Panc1 (cell line): ENCODE data around the gene CA9. TPM values are rescaled to one million over a fixed set of nuclear protein-coding genes. Genes with fewer than 3 reads are reported as not detected.

Experiments
- ATAC-seq: fragments of 200-7000 bp; cut with Tn5 transposase; 2 replicates; pipeline ENCODE4 v1.9.1; 2020; ENCODE audit warnings: mild to moderate bottlenecking, moderate library complexity
- BruUV-seq: library from RNA; stranded (reverse); fragments of 400-500 nt; replicated peaks from 2 replicates; lab custom pipeline; 2021; lab: Mats Ljungman, UMichigan
- CTCF ChIA-PET: fragments of 300-600 bp; sonication (Branson Sonifier 250); formaldehyde crosslinking; loops from one replicate; lab custom pipeline; 2022; ENCODE audit warnings: antibody characterized with exemption; lab: Charles Lee
- POLR2A ChIA-PET: fragments of 300-600 bp; sonication (Branson Sonifier 250); formaldehyde crosslinking; loops from one replicate; lab custom pipeline; 2022; ENCODE audit warnings: antibody characterized with exemption; lab: Charles Lee
- DNase-seq: peaks from one replicate; pipeline ENCODE4 v3.0.0-alpha.2; 2010; ENCODE audit warnings: low read depth, low spot score
- H3K27ac ChIP-seq: 2 replicates; pipeline ENCODE4 v1.5.1; 2011; ENCODE audit warnings: mild to moderate bottlenecking, low read length, inconsistent platforms
- H3K27me3 ChIP-seq: fragments of 200-500 bp; sonication (Bioruptor generic); 2 replicates; pipeline ENCODE4 v1.6.0; 2014; ENCODE audit warnings: low read length, inconsistent platforms; ENCODE audit not compliant: control insufficient read depth, insufficient read depth
- H3K36me3 ChIP-seq: fragments of 200-500 bp; sonication (Bioruptor generic); 2 replicates; pipeline ENCODE4 v1.5.1; 2014; ENCODE audit warnings: inconsistent platforms, mild to moderate bottlenecking, low read length, moderate library complexity; ENCODE audit not compliant: control insufficient read depth, insufficient read depth
- H3K4me1 ChIP-seq: 2 replicates; pipeline ENCODE4 v1.5.1; 2011; ENCODE audit warnings: inconsistent platforms, mild to moderate bottlenecking, low read length, moderate library complexity; ENCODE audit not compliant: control insufficient read depth, insufficient read depth
- H3K4me3 ChIP-seq, 2 experiments: 2 replicates each; pipeline ENCODE4 v1.5.1; 2011 to 2012; ENCODE audit warnings: low read depth in 2 of 2, low read length in 2 of 2, mild to moderate bottlenecking in 2 of 2, inconsistent platforms in 1 of 2, moderate library complexity in 1 of 2
- H3K9me3 ChIP-seq: fragments of 200-500 bp; sonication (Bioruptor generic); 2 replicates; pipeline ENCODE4 v1.5.1; 2014; ENCODE audit warnings: low read depth, mild to moderate bottlenecking, inconsistent platforms, low read length, moderate library complexity; ENCODE audit not compliant: control insufficient read depth, insufficient read depth
- POLR2AphosphoS5 ChIP-seq: IDR thresholded peaks from 2 replicates; pipeline ENCODE4 v1.6.1; 2012; ENCODE audit warnings: mild to moderate bottlenecking, low read depth, low read length, moderate library complexity
- SIN3A ChIP-seq: IDR thresholded peaks from 2 replicates; pipeline ENCODE4 v1.6.1; 2012; ENCODE audit warnings: low read depth, mild to moderate bottlenecking, low read length, moderate library complexity, borderline replicate concordance; ENCODE audit not compliant: insufficient read depth
- TCF7L2 ChIP-seq: IDR thresholded peaks from 2 replicates; pipeline ENCODE4 v1.6.1; 2011; ENCODE audit warnings: mild to moderate bottlenecking, low read depth, low read length, inconsistent platforms
- in situ Hi-C: cut with HindIII; loops from 2 replicates; pipeline ENCODE4 v1.10.0; 2016; ENCODE audit warnings: low sequenced_read_pairs, low pct_unique_long_range_greater_than_20kb
- intact Hi-C: fragments of 100-400 bp; cut with micrococcal nuclease; formaldehyde crosslinking; loops from one replicate; pipeline ENCODE4 v1.10.0; 2022; ENCODE audit not compliant: unreplicated experiment
- total RNA-seq: library from RNA; stranded (reverse); gene quantifications from one replicate; pipeline ENCODE4 v1.2.1, GENCODE V29; 2021; ENCODE audit not compliant: unreplicated experiment
- TF ChIP-seq, protein P1 (sequence below), 2 experiments: IDR thresholded peaks; 2 replicates each; pipeline ENCODE4 v1.6.1; 2011 to 2012; ENCODE audit warnings: low read depth in 2 of 2, control low read depth in 1 of 2, low read length in 1 of 2, mild to moderate bottlenecking in 1 of 2, moderate library complexity in 1 of 2; ENCODE audit not compliant: insufficient read depth in 1 of 2
- TF ChIP-seq, protein P2 (sequence below): fragments of 450-650 bp; IDR thresholded peaks from 2 replicates; pipeline ENCODE4 v1.5.1; 2017; ENCODE audit warnings: mild to moderate bottlenecking

Gene CA9
- total RNA-seq, 1 experiment from 2014 or later, result 0.31 TPM

DNA sequence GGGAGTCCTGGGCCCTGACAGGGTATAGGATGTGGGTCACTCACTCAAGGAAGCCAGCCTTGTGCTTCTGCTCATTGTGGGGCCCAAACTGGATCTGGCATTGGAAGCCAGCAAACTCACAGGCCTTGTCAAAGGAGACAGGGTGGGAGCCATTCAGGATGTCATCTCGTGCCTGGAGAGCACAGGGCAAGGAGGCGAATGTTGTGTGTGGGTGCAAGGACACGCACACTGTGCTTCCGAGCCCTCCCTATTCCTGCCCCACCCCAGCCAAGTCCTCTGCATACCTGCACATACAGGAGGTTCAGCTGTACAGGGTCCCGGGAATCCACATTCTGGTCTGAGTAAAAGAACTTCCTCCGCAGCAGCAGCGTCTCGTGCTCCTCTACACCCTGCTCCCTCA lies 50.2 kb downstream of the CA9 start:
- intact Hi-C loops (no loop called here), in situ Hi-C loops (no loop called here)
- Histone ChIP-seq H3K4me1 (peaks cover 11% of the 10 kb centered on the region), H3K4me3 (no peak overlapping the region), H3K27ac (no peak overlapping the region), H3K36me3 (peaks cover 28% of the 10 kb centered on the region), H3K27me3 (no peaks in the 10 kb centered on the region), H3K9me3 (no peaks in the 10 kb centered on the region)
- ChIA-PET POLR2A (no interaction called here), CTCF (no interaction called here)
- ATAC-seq, result no peak
- no peak for DNase-seq
- TF ChIP-seq SIN3A, result no peak
- TF ChIP-seq, protein P1, sequence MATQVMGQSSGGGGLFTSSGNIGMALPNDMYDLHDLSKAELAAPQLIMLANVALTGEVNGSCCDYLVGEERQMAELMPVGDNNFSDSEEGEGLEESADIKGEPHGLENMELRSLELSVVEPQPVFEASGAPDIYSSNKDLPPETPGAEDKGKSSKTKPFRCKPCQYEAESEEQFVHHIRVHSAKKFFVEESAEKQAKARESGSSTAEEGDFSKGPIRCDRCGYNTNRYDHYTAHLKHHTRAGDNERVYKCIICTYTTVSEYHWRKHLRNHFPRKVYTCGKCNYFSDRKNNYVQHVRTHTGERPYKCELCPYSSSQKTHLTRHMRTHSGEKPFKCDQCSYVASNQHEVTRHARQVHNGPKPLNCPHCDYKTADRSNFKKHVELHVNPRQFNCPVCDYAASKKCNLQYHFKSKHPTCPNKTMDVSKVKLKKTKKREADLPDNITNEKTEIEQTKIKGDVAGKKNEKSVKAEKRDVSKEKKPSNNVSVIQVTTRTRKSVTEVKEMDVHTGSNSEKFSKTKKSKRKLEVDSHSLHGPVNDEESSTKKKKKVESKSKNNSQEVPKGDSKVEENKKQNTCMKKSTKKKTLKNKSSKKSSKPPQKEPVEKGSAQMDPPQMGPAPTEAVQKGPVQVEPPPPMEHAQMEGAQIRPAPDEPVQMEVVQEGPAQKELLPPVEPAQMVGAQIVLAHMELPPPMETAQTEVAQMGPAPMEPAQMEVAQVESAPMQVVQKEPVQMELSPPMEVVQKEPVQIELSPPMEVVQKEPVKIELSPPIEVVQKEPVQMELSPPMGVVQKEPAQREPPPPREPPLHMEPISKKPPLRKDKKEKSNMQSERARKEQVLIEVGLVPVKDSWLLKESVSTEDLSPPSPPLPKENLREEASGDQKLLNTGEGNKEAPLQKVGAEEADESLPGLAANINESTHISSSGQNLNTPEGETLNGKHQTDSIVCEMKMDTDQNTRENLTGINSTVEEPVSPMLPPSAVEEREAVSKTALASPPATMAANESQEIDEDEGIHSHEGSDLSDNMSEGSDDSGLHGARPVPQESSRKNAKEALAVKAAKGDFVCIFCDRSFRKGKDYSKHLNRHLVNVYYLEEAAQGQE (IDR thresholded peaks at IDR 0.05; ENCODE audit: insufficient read depth in 1 of 2, low read depth in 2 of 2, low read length in 1 of 2), result no peak
- TF ChIP-seq, protein P2, sequence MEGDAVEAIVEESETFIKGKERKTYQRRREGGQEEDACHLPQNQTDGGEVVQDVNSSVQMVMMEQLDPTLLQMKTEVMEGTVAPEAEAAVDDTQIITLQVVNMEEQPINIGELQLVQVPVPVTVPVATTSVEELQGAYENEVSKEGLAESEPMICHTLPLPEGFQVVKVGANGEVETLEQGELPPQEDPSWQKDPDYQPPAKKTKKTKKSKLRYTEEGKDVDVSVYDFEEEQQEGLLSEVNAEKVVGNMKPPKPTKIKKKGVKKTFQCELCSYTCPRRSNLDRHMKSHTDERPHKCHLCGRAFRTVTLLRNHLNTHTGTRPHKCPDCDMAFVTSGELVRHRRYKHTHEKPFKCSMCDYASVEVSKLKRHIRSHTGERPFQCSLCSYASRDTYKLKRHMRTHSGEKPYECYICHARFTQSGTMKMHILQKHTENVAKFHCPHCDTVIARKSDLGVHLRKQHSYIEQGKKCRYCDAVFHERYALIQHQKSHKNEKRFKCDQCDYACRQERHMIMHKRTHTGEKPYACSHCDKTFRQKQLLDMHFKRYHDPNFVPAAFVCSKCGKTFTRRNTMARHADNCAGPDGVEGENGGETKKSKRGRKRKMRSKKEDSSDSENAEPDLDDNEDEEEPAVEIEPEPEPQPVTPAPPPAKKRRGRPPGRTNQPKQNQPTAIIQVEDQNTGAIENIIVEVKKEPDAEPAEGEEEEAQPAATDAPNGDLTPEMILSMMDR, result no peak
- TF ChIP-seq TCF7L2, result no peak
- TF ChIP-seq POLR2AphosphoS5, result no peak
- BruUV-seq, result no TSS peak

DNA sequence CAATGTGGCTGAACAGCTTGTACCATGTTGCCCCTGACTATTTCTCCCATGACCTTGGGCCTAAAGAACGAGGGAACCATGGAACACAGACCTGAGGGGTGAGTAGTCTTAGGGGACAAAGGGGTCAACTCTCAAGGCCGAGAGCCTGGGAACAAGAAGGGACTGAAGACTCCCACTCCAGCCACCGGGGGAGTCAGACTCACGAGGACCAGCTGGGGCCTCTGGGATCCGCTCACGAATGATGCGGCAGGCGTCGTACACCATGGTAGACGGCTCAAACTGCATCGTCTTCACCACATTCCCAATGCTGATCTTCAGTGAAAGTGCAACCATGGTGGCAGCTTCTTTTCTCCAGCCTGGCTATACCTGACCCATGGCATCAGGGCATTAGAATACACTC lies 51.6 kb downstream of the CA9 start:
- no peaks in the 10 kb centered on the region for H3K9me3 ChIP-seq
- H3K4me3 ChIP-seq, result no peak overlapping the region
- TF ChIP-seq SIN3A, result no peak
- no peak for TF ChIP-seq POLR2AphosphoS5
- TF ChIP-seq, protein P2, result no peak
- TF ChIP-seq, protein P1 (IDR thresholded peaks at IDR 0.05; ENCODE audit: insufficient read depth in 1 of 2, low read depth in 2 of 2, low read length in 1 of 2), result no peak
- no peak for TF ChIP-seq TCF7L2
- ChIA-PET POLR2A (no interaction called here), CTCF (interaction anchor here (0.5 kb wide), 1 partner anchor 66 kb away, joined by 4 read pairs; no protein-coding TSS in a partner anchor)
- in situ Hi-C loops, result no loop called here
- H3K36me3 ChIP-seq, result peaks cover 21% of the 10 kb centered on the region
- no peak for ATAC-seq
- no peak for DNase-seq
- intact Hi-C loops, result loop anchor here (5.0 kb wide), 1 partner anchor 63 kb away; no protein-coding TSS in a partner anchor
- H3K27ac ChIP-seq, result no peak overlapping the region
- H3K27me3 ChIP-seq, result no peaks in the 10 kb centered on the region
- peaks cover 25% of the 10 kb centered on the region for H3K4me1 ChIP-seq
- BruUV-seq, result no TSS peak
